Ovary (tissue), 9 donors: ENCODE measurements around the gene P2RY2. TPM values are rescaled to one million over a fixed set of nuclear protein-coding genes. Genes with fewer than 3 reads are reported as not detected.

Experiments used
- DNase-seq, 5 donors: peaks; one replicate each; pipeline ENCODE4 v3.0.0-alpha.2; 2019 to 2020
- H3K27ac ChIP-seq, 2 donors: fragments of 200-600 bp; one replicate each; pipeline versions ENCODE4 v1.5.1 to v1.8.0; 2019 to 2022
- H3K27me3 ChIP-seq: fragments of 200-600 bp; one replicate; pipeline ENCODE4 v1.8.0; 2022
- H3K36me3 ChIP-seq: fragments of 200-600 bp; sonication (generic); one replicate; pipeline ENCODE4 v1.5.1; 2019
- H3K4me1 ChIP-seq: one replicate; pipeline ENCODE4 v1.8.1; 2013; ENCODE audit warnings: mild to moderate bottlenecking, moderate library complexity; ENCODE audit not compliant: insufficient read depth
- H3K4me3 ChIP-seq: fragments of 200-600 bp; sonication (generic); one replicate; pipeline ENCODE4 v1.5.1; 2017
- H3K9me3 ChIP-seq, 2 donors: fragments of 200-600 bp in 1 of 2; sonication (generic) in 1 of 2; one replicate each; pipeline versions ENCODE4 v1.5.1 to v1.8.1; 2013 to 2019; ENCODE audit warnings: mild to moderate bottlenecking in 1 of 2, moderate library complexity in 1 of 2
- EP300 ChIP-seq: sonication (generic); formaldehyde crosslinking; IDR thresholded peaks from one replicate; pipeline ENCODE4 v1.6.1; 2017; ENCODE audit warnings: antibody characterized with exemption
- POLR2A ChIP-seq: fragments of 450-650 bp; IDR thresholded peaks from one replicate; pipeline ENCODE4 v1.6.1; 2017; ENCODE audit warnings: antibody characterized with exemption, mild to moderate bottlenecking, moderate library complexity
- WGBS, 3 donors: extraction: QIAGEN DNeasy Blood & Tissue Kit in 1 of 3; methylation state at CpG; one replicate each; pipeline versions ENCODE4 v1.1.5 to v1.1.7; 2013 to 2017; 5-methylcytosine and 5-hydroxymethylcytosine counted together
- intact Hi-C, 4 donors: fragments of 100-400 bp; cut with DNase I; formaldehyde crosslinking; loops; one replicate each; pipeline versions ENCODE4 v1.11.0 to v1.15.1; 2022 to 2023
- polyA plus RNA-seq, 2 donors: library from polyadenylated mRNA; stranded (reverse); fragments of 200-250 nt in 1 of 2; fragments of 350-450 nt in 1 of 2; fragmentation: Illumina TruSeq in 1 of 2; extraction: RNeasy Lipid Tissue Mini Kit (QIAGEN cat#74804) in 1 of 2; gene quantifications; one replicate each; pipeline ENCODE4 v1.2.3, GENCODE V29; 2013 to 2014
- total RNA-seq, 7 donors: library from RNA; depleted of rRNA in 2 of 7; stranded (reverse); fragments of >200 nt in 2 of 7; fragmentation: NEBNext Ultra II Directional in 3 of 7; extraction: Animal tissue kit (Norgen Biotek cat#: 25700) in 3 of 7; gene quantifications; one replicate each; pipeline versions ENCODE4 v1.1.0 to v1.2.4, GENCODE V29; 2016 to 2023
- TF ChIP-seq, protein P1 (sequence below), 3 donors: fragments of 450-650 bp in 2 of 3; fragments of 200-600 bp in 1 of 3; IDR thresholded peaks; one replicate each; pipeline versions ENCODE4 v1.5.1 to v1.8.0; 2016 to 2022; ENCODE audit warnings: antibody characterized with exemption in 3 of 3, mild to moderate bottlenecking in 1 of 3
- donor health status: DM: no; HTN: no; CAD: no; lungs with moderate emphysema.
- donor health status: DM: no; HTN: no; CAD: no.
- donor health status: Bipolar disorder and iron deficiency.
- donor health status: DM: yes; HTN: yes; CAD: no.
- donor health status: DM: no; HTN: no; CAD: no.
- donor health status: DM: yes; HTN: yes; CAD: no.

The P2RY2 gene
- total and polyA plus RNA-seq, 9 donors = 0.44 to 1.6 (median 1.0) TPM

DNA sequence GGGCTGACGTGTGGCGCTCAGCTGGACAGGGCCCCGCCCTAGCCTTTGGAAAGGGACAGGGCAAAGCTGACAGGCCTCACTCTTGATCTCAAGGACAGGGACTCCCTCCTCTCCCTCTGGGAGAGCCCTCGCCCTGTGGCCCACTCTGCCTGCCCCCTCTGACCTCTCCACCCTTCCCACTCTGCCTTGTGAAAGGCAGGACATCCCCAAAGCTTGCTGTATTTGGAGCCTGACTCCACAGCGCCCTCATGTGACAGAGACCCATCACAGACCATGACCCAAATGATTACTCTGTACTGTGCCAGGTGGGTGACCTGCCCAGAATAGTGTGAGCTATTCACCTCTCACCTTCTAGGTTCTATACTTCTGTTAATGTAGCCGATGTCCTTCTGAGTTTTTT is 18.8 kb downstream of the P2RY2 start:
- peak in 2 of 5 donors; percentile 18 to 38 for DNase-seq
- Histone ChIP-seq H3K9me3 (no peaks in the 10 kb centered on the region), H3K27ac (no peak overlapping the region), H3K36me3 (no peaks in the 10 kb centered on the region), H3K27me3 (no peaks in the 10 kb centered on the region), H3K4me3 (no peak overlapping the region), H3K4me1 (peaks cover 3% of the 10 kb centered on the region)
- intact Hi-C loops = loop anchor here in 2 of 4 donors (5.0 to 10.0 kb wide), 2 partner anchors 50 to 402 kb away; no protein-coding TSS in a partner anchor
- WGBS, 3 donors = 65 to 80% (median 67%) methylated on average over 6 of the region's 6 CpGs
- TF ChIP-seq EP300 (no peak), POLR2A (no peak)
- TF ChIP-seq, protein P1, sequence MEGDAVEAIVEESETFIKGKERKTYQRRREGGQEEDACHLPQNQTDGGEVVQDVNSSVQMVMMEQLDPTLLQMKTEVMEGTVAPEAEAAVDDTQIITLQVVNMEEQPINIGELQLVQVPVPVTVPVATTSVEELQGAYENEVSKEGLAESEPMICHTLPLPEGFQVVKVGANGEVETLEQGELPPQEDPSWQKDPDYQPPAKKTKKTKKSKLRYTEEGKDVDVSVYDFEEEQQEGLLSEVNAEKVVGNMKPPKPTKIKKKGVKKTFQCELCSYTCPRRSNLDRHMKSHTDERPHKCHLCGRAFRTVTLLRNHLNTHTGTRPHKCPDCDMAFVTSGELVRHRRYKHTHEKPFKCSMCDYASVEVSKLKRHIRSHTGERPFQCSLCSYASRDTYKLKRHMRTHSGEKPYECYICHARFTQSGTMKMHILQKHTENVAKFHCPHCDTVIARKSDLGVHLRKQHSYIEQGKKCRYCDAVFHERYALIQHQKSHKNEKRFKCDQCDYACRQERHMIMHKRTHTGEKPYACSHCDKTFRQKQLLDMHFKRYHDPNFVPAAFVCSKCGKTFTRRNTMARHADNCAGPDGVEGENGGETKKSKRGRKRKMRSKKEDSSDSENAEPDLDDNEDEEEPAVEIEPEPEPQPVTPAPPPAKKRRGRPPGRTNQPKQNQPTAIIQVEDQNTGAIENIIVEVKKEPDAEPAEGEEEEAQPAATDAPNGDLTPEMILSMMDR (IDR thresholded peaks at IDR 0.05) = no peak

DNA sequence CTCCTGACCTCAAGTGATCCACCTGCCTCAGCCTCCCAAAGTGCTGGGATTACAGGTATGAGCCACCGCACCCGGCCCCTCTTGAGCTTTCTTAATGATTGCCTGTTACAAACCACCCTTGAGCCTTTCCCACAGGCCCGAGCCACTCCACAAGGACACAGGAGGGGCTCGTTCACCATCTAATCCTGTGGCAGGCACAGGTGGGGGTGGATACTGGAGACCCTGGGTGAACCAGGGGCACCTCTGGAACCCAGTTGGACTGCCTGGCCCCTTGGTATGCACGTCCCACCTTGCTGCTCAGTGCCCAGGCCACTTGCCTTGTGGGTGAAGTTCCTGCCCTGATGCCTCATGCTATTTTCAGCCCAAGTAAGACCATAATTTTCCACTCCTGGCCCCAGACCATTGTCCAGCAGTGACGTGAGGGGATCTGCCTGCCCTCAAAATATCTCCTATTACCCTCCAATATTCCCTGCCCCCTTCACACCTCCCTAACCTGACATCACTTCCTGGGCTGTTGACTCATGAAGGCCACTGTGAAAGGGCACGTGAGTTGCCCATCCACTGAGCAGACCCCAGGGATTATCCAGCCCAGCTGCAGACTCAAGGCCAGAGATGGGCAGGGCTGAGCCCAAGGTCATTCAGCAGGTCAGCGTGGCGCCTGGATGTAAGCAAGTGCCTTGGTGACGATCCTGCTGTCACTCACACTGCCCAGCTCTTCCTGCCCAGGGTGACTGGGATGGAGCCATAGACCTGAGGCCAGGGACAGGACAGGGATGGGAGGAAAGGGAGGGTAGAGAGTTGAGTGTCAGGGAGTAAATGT is 19.6 kb downstream of the P2RY2 start:
- 73 to 79% (median 77%) methylated on average over 10 of the region's 10 CpGs for WGBS, 3 donors
- TF ChIP-seq POLR2A (no peak), EP300 (no peak)
- TF ChIP-seq, protein P1 (IDR thresholded peaks at IDR 0.05) = no peak
- H3K27ac ChIP-seq = no peak overlapping the region
- no peaks in the 10 kb centered on the region for H3K27me3 ChIP-seq
- intact Hi-C loops = loop anchor here in 2 of 4 donors (5.0 to 10.0 kb wide), 2 partner anchors 50 to 403 kb away; no protein-coding TSS in a partner anchor
- H3K4me1 ChIP-seq = peaks cover 5% of the 10 kb centered on the region
- H3K36me3 ChIP-seq = no peaks in the 10 kb centered on the region
- no peak overlapping the region for H3K4me3 ChIP-seq
- DNase-seq = peak in 2 of 5 donors; percentile 21 to 33
- H3K9me3 ChIP-seq = no peaks in the 10 kb centered on the region

DNA sequence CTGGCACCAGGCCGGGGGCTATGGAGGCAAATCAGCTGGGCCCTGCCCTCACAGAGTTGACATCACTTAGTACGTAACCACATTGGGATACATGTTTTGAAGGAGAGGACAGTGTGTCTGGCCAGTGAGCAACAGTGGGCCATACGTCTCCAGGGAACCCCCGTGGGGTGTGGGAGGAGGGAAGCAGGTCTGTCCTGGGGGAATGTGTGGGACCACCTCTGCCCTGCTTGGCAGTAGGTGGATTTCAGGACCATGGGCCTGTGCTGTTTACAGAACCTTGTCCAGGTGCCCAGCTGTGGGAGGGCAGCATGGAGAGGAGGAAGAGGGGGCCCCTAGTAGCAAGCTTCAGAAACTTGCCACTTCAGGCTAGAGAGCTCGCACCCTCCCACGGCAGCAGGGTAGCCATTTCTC is 21.0 kb downstream of the P2RY2 start:
- peak in 2 of 5 donors; percentile 9 to 21 for DNase-seq
- WGBS, 3 donors = 86 to 90% (median 86%) methylated on average over 6 of the region's 6 CpGs

DNA sequence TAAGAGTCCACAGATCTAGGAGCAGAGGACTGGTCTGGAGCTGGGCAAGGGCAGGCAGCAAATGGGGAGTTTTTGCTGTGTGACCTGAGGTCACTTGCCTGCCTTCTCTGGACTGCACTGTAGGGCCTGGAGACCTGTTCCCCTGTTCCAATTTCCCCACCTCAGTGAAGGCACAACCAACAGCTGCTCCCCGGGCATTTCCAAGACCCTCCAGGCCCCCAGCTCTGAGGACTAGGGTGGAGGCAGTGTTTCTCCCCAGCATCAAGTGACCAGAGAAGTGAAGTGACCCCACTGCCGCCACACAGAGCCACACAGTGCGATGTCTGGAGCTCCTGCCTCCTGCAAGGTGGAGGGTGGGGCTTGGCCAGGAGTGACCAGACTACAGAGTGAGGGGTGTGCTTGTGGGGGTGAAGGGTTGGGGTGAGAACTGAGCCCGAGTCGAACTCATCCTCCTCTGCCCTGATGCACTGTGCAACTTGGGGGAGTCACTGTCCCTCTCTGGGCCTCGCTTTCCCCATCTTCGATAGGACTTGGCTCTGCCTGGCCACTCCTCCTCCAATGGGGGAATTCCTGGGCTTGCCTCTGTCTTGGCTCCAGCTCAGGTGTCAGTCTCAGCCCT is 21.6 kb downstream of the P2RY2 start:
- Histone ChIP-seq H3K27me3 (no peaks in the 10 kb centered on the region), H3K36me3 (no peaks in the 10 kb centered on the region), H3K4me1 (peaks cover 2% of the 10 kb centered on the region), H3K9me3 (no peaks in the 10 kb centered on the region), H3K27ac (no peak overlapping the region), H3K4me3 (no peak overlapping the region)
- no peak for TF ChIP-seq POLR2A
- TF ChIP-seq, protein P1 (IDR thresholded peaks at IDR 0.05) = no peak
- TF ChIP-seq EP300 = no peak
- intact Hi-C loops = loop anchor here in 2 of 4 donors (5.0 to 10.0 kb wide), 4 partner anchors 52 to 515 kb away; no protein-coding TSS in a partner anchor
- DNase-seq = no peak
- WGBS, 3 donors = 83 to 84% (median 84%) methylated on average over 7 of the region's 7 CpGs

More for the DNA sequence above, 21.0 kb downstream of the P2RY2 start:
- intact Hi-C loops = loop anchor here in 2 of 4 donors (5.0 to 10.0 kb wide), 2 partner anchors 52 to 404 kb away; no protein-coding TSS in a partner anchor
- peaks cover 2% of the 10 kb centered on the region for H3K4me1 ChIP-seq
- no peaks in the 10 kb centered on the region for H3K27me3 ChIP-seq
- no peak overlapping the region for H3K27ac ChIP-seq
- H3K36me3 ChIP-seq = no peaks in the 10 kb centered on the region
- H3K9me3 ChIP-seq = no peaks in the 10 kb centered on the region
- TF ChIP-seq EP300 (no peak), POLR2A (no peak)
- TF ChIP-seq, protein P1 (IDR thresholded peaks at IDR 0.05) = no peak
- no peak overlapping the region for H3K4me3 ChIP-seq
